Measurements from ENCODE around the gene SPRY1.

Gene SPRY1

GRCh38 chr4:123411514-123411913, 14.9 kb downstream of the SPRY1 start:
- DNase-seq (ENCODE audit: low spot score), result no peak

GRCh38 chr4:123412091-123412505, 15.5 kb downstream of the SPRY1 start:
- DNase-seq (ENCODE audit: low spot score), result no peak

- DNase-seq (ENCODE audit: low spot score), result no peak
Measured at GRCh38 chr4:123412700-123413512, 16.3 kb downstream of the SPRY1 start.

- no peak for DNase-seq (ENCODE audit: low spot score)
Measured at GRCh38 chr4:123415576-123415975, 19.0 kb downstream of the SPRY1 start.

- DNase-seq (ENCODE audit: low spot score), result no peak
Measured at GRCh38 chr4:123415977-123416376, 19.4 kb downstream of the SPRY1 start.

GRCh38 chr4:123417813-123418212, 21.2 kb downstream of the SPRY1 start:
- DNase-seq (ENCODE audit: low spot score), result no peak

GRCh38 chr4:123418351-123418931, 21.8 kb downstream of the SPRY1 start:
- DNase-seq (ENCODE audit: low spot score), result peak; percentile 64

GRCh38 chr4:123419885-123420755, 23.5 kb downstream of the SPRY1 start:
- DNase-seq (ENCODE audit: low spot score), result no peak

GRCh38 chr4:123421227-123421936, 24.8 kb downstream of the SPRY1 start:
- DNase-seq (ENCODE audit: low spot score), result no peak

GRCh38 chr4:123421937-123422781, 25.6 kb downstream of the SPRY1 start:
- DNase-seq (ENCODE audit: low spot score), result no peak

- DNase-seq (ENCODE audit: low spot score), result no peak
Measured at GRCh38 chr4:123423819-123424218, 27.2 kb downstream of the SPRY1 start.

GRCh38 chr4:123427951-123428350, 31.4 kb downstream of the SPRY1 start:
- DNase-seq (ENCODE audit: low spot score), result no peak

- DNase-seq (ENCODE audit: low spot score), result no peak
Measured at GRCh38 chr4:123430031-123430430, 33.4 kb downstream of the SPRY1 start.

- no peak for DNase-seq (ENCODE audit: low spot score)
Measured at GRCh38 chr4:123430501-123430900, 33.9 kb downstream of the SPRY1 start.

- DNase-seq (ENCODE audit: low spot score), result no peak
Measured at GRCh38 chr4:123433573-123433972, 37.0 kb downstream of the SPRY1 start.

GRCh38 chr4:123433976-123434375, 37.4 kb downstream of the SPRY1 start:
- no peak for DNase-seq (ENCODE audit: low spot score)

- DNase-seq (ENCODE audit: low spot score), result no peak
Measured at GRCh38 chr4:123435246-123436113, 38.9 kb downstream of the SPRY1 start.

- DNase-seq (ENCODE audit: low spot score), result no peak
Measured at GRCh38 chr4:123438031-123438430, 41.4 kb downstream of the SPRY1 start.

GRCh38 chr4:123443401-123444289, 47.0 kb downstream of the SPRY1 start:
- DNase-seq (ENCODE audit: low spot score), result no peak
